HCT116 (cell line): Measurements from ENCODE around the gene RAB40C. TPM values are rescaled to one million over a fixed set of nuclear protein-coding genes. Genes with fewer than 3 reads are reported as not detected.

Experiments used
- ATAC-seq: fragments of 200-7000 bp; cut with Tn5 transposase; 2 replicates; pipeline ENCODE4 v1.9.1; 2020; ENCODE audit warnings: mild to moderate bottlenecking, moderate library complexity
- BruUV-seq: library from RNA; stranded (reverse); fragments of 400-500 nt; replicated peaks from 2 replicates; lab custom pipeline; 2021; lab: Mats Ljungman, UMichigan
- CTCF ChIA-PET: fragments of 300-600 bp; sonication (Branson Sonifier 250); formaldehyde crosslinking; loops from one replicate; lab custom pipeline; 2021; ENCODE audit warnings: antibody characterized with exemption; lab: Charles Lee
- POLR2A ChIA-PET: fragments of 300-600, 350-600 bp; sonication (Branson Sonifier 250); formaldehyde crosslinking; loops from one replicate; lab custom pipeline; 2021; ENCODE audit warnings: antibody characterized with exemption; lab: Charles Lee
- RAD21 ChIA-PET, 2 experiments: fragments of 300-600 bp; sonication (Branson Sonifier 250); formaldehyde crosslinking; loops; one replicate each; lab custom pipeline; 2023; ENCODE audit warnings: low total read pairs in 2 of 2; ENCODE audit not compliant: uncharacterized antibody in 2 of 2, unreplicated experiment in 2 of 2, low non-redundant PET in 1 of 2; lab: Charles Lee
- DNase-seq: peaks from one replicate; pipeline ENCODE4 v3.0.0-alpha.2; 2010; ENCODE audit warnings: low read depth, low spot score
- H2AFZ ChIP-seq: fragments of 200-600 bp; shearing (Covaris generic), sonication (generic); 2 replicates; pipeline ENCODE4 v1.6.1; 2017; ENCODE audit warnings: low read depth, mixed run types, mixed read lengths, antibody characterized with exemption, low read length; ENCODE audit not compliant: poor library complexity, severe bottlenecking
- H3K27ac ChIP-seq: 2 replicates; pipeline ENCODE4 v1.5.1; 2012; ENCODE audit warnings: low read depth, low read length
- H3K27me3 ChIP-seq: fragments of 200-600 bp; sonication (generic); 2 replicates; pipeline ENCODE4 v1.6.1; 2016; ENCODE audit warnings: mixed run types, low read length, mixed read lengths; ENCODE audit not compliant: insufficient read depth
- H3K36me3 ChIP-seq, 2 experiments: fragments of 200-500 bp in 1 of 2; fragments of 200-600 bp in 1 of 2; sonication (Bioruptor generic) in 1 of 2; sonication (generic) in 1 of 2; 2 replicates each; pipeline versions ENCODE4 v1.5.1 to v1.6.1; 2014 to 2016; ENCODE audit warnings: low read length in 2 of 2, inconsistent platforms in 1 of 2, mixed read lengths in 1 of 2, mixed run types in 1 of 2; ENCODE audit not compliant: insufficient read depth in 2 of 2, control insufficient read depth in 1 of 2
- H3K4me1 ChIP-seq, 2 experiments: fragments of 200-600 bp in 1 of 2; sonication (generic) in 1 of 2; 2 replicates each; pipeline versions ENCODE4 v1.5.1 to v1.6.1; 2012 to 2017; ENCODE audit warnings: low read length in 2 of 2, inconsistent platforms in 1 of 2, mild to moderate bottlenecking in 1 of 2, mixed read lengths in 1 of 2, mixed run types in 1 of 2, moderate library complexity in 1 of 2; ENCODE audit not compliant: insufficient read depth in 2 of 2, control insufficient read depth in 1 of 2
- H3K4me2 ChIP-seq: fragments of 200-600 bp; sonication (generic); 2 replicates; pipeline ENCODE4 v1.6.1; 2017; ENCODE audit warnings: mixed run types, low read length, mixed read lengths
- H3K4me3 ChIP-seq, 2 experiments: fragments of 200-600 bp in 1 of 2; sonication (generic) in 1 of 2; replicated peaks in 1 of 2; 2 replicates each; pipeline ENCODE4 v1.5.1; 2011 to 2016; ENCODE audit warnings: low read length in 2 of 2, control low read depth in 1 of 2, low read depth in 1 of 2, mild to moderate bottlenecking in 1 of 2, mixed read lengths in 1 of 2, mixed run types in 1 of 2
- H3K79me2 ChIP-seq: fragments of 200-600 bp; sonication (generic); 2 replicates; pipeline ENCODE4 v1.6.1; 2017; ENCODE audit warnings: mild to moderate bottlenecking, mixed run types, low read length, moderate library complexity, mixed read lengths; ENCODE audit not compliant: insufficient read depth
- H3K9ac ChIP-seq: fragments of 200-600 bp; sonication (generic); 2 replicates; pipeline ENCODE4 v1.6.1; 2016; ENCODE audit warnings: low read length, mixed read lengths
- H3K9me2 ChIP-seq: fragments of 200-600 bp; sonication (generic), shearing (Covaris generic); 2 replicates; pipeline ENCODE4 v1.6.1; 2017; ENCODE audit warnings: mixed run types, mild to moderate bottlenecking, moderate library complexity; ENCODE audit not compliant: insufficient read depth
- H3K9me3 ChIP-seq, 2 experiments: fragments of 200-500 bp in 1 of 2; fragments of 200-600 bp in 1 of 2; sonication (Bioruptor generic) in 1 of 2; sonication (generic) in 1 of 2; 2 replicates each; pipeline ENCODE4 v1.6.1; 2014 to 2017; ENCODE audit warnings: low read length in 2 of 2, mixed read lengths in 2 of 2, inconsistent platforms in 1 of 2, low read depth in 1 of 2, mild to moderate bottlenecking in 1 of 2, mixed run types in 1 of 2, moderate library complexity in 1 of 2; ENCODE audit not compliant: control insufficient read depth in 1 of 2, insufficient read depth in 1 of 2
- H4K20me1 ChIP-seq: fragments of 200-600 bp; sonication (generic), shearing (Covaris generic); 2 replicates; pipeline ENCODE4 v1.6.1; 2017; ENCODE audit warnings: mixed run types, mild to moderate bottlenecking, moderate library complexity; ENCODE audit not compliant: insufficient read depth
- JUND ChIP-seq: IDR thresholded peaks from 2 replicates; pipeline ENCODE4 v1.6.1; 2012
- POLR2A ChIP-seq: IDR thresholded peaks from 2 replicates; pipeline ENCODE4 v1.7.0; 2011; ENCODE audit warnings: borderline replicate concordance; ENCODE audit not compliant: insufficient read depth, insufficient read length; ENCODE audit errors: extremely low read depth
- RAD21 ChIP-seq: IDR thresholded peaks from 2 replicates; pipeline ENCODE4 v1.6.1; 2012; ENCODE audit warnings: low read depth, mild to moderate bottlenecking
- REST ChIP-seq: IDR thresholded peaks from 2 replicates; pipeline ENCODE4 v1.6.1; 2012; ENCODE audit warnings: low read depth
- SIN3A ChIP-seq: IDR thresholded peaks from 2 replicates; pipeline ENCODE4 v1.6.1; 2012; ENCODE audit warnings: low read depth
- ZBTB33 ChIP-seq: IDR thresholded peaks from 2 replicates; pipeline ENCODE4 v1.6.1; 2011; ENCODE audit warnings: mild to moderate bottlenecking, low read length, moderate library complexity; ENCODE audit not compliant: insufficient replicate concordance; ENCODE audit errors: extremely low read depth
- ZFX ChIP-seq: fragments of 450-650 bp; IDR thresholded peaks from 2 replicates; pipeline ENCODE4 v1.6.1; 2017
- ZNF274 ChIP-seq: fragments of 200-500 bp; sonication (Bioruptor generic); IDR thresholded peaks from 2 replicates; pipeline ENCODE4 v1.6.1; 2014; ENCODE audit warnings: mild to moderate bottlenecking, low read depth, low read length, inconsistent platforms
- intact Hi-C: fragments of 100-400 bp; cut with micrococcal nuclease; formaldehyde crosslinking; loops from 2 replicates; pipeline ENCODE4 v1.10.0; 2022
- total RNA-seq: library from RNA; stranded (reverse); gene quantifications from one replicate; pipeline ENCODE4 v1.2.1, GENCODE V29; 2021; ENCODE audit not compliant: unreplicated experiment

Gene RAB40C
- total RNA-seq, 1 experiment from 2014 or later = 14.1 TPM

GRCh38 chr16:548586-548985 is 41.3 kb upstream of the RAB40C start:
- ChIA-PET POLR2A (no interaction called here), CTCF (no interaction called here), RAD21 (no interaction called here)
- Histone ChIP-seq H3K27me3 (no peaks in the 10 kb centered on the region), H3K4me1 (no peaks in the 10 kb centered on the region), H3K4me3 (no peak overlapping the region), H3K36me3 (no peaks in the 10 kb centered on the region), H3K4me2 (no peak overlapping the region), H3K9ac (no peak overlapping the region), H3K79me2 (peaks cover 4% of the 10 kb centered on the region; the same call in 1 of the 2 replicates), H2AFZ (no peak overlapping the region), H3K9me3 (no peaks in the 10 kb centered on the region), H3K27ac (no peak overlapping the region), H4K20me1 (no peaks in the 10 kb centered on the region), H3K9me2 (no peaks in the 10 kb centered on the region)
- intact Hi-C loops = no loop called here
- TF ChIP-seq ZBTB33 (no peak), RAD21 (no peak), REST (no peak), POLR2A (no peak), ZNF274 (no peak), ZFX (no peak), SIN3A (no peak), JUND (no peak)
- DNase-seq (no peak), ATAC-seq (no peak)
- BruUV-seq = no TSS peak
